ENCODE results near the gene R3HDM2.

DNA sequence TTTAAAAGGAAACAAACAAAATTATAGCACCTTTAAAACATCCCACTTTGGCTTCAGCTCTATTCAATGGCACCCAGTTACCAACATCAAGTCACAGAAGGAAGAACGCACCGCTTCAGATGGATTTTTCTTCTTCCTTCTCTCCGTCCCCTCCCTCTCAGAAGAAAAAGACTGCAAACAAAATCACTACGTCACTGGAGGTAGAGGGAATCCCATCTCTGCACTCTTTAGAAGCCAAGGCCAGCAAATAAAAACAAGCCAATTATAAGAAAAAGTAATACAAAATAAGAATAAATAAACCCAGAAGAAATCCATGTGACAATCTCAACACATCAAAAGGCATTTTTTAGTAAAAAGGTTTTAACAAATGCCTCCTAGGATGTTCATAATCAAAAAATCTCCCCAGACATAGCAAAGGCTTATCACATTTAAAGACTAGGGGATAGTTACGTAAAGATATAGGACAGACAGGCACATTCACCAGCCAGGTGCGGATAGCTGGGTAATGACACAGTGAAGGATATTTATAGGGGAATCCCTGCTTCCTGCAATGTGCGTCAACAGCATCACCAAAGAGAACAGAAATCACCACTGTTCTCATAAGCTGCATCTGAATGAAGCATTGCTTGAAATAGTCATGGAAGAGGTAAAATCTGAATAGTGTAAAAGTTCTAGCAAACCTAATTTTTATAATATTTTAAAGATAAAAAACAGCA is 89.4 kb downstream of the R3HDM2 start:
- TF ChIP-seq, protein P1, sequence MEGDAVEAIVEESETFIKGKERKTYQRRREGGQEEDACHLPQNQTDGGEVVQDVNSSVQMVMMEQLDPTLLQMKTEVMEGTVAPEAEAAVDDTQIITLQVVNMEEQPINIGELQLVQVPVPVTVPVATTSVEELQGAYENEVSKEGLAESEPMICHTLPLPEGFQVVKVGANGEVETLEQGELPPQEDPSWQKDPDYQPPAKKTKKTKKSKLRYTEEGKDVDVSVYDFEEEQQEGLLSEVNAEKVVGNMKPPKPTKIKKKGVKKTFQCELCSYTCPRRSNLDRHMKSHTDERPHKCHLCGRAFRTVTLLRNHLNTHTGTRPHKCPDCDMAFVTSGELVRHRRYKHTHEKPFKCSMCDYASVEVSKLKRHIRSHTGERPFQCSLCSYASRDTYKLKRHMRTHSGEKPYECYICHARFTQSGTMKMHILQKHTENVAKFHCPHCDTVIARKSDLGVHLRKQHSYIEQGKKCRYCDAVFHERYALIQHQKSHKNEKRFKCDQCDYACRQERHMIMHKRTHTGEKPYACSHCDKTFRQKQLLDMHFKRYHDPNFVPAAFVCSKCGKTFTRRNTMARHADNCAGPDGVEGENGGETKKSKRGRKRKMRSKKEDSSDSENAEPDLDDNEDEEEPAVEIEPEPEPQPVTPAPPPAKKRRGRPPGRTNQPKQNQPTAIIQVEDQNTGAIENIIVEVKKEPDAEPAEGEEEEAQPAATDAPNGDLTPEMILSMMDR (IDR thresholded peaks at IDR 0.05 in 8 of 11, conservative IDR thresholded peaks at IDR 0.05 in 3 of 11), result no peak
- no peak for TF ChIP-seq POLR2AphosphoS5 (IDR thresholded peaks at IDR 0.05)
